ENCODE data around the gene PNKD.

DNA sequence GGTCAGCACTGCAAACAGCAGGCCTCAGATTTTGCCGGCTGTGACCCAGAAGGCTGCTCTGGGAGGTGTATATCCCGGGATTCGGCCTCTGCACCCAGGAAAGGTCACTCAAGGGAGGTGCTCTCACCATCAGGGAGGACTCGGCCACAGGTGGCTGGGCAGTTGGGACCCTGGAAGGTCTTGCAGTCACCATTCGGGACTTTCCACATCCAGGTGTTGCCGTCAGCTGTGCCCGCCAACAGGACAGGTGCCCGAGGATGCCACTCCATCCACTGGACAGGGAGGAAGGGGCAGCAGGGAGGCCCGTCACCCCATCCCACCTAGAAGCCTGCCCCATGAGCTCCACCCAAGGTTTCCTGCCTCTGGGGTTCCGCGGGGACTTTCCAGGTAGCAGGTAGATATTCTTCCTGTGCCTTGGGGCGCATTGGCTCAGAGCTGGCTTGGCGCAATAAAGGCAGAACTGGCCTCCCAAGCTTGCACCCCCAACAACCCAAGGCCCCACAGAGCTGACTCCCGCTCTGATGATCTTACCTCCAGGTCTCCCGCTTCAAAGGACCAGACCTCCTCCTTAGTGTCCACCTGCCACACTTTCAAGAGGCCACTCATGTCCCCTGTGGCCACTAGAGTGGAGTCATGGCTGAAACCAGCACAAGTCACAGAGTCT is 3.9 kb upstream of the PNKD start:
- TF ChIP-seq, protein P1, sequence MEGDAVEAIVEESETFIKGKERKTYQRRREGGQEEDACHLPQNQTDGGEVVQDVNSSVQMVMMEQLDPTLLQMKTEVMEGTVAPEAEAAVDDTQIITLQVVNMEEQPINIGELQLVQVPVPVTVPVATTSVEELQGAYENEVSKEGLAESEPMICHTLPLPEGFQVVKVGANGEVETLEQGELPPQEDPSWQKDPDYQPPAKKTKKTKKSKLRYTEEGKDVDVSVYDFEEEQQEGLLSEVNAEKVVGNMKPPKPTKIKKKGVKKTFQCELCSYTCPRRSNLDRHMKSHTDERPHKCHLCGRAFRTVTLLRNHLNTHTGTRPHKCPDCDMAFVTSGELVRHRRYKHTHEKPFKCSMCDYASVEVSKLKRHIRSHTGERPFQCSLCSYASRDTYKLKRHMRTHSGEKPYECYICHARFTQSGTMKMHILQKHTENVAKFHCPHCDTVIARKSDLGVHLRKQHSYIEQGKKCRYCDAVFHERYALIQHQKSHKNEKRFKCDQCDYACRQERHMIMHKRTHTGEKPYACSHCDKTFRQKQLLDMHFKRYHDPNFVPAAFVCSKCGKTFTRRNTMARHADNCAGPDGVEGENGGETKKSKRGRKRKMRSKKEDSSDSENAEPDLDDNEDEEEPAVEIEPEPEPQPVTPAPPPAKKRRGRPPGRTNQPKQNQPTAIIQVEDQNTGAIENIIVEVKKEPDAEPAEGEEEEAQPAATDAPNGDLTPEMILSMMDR (IDR thresholded peaks at IDR 0.05; ENCODE audit: low read depth, low read length, poor library complexity, severe bottlenecking): no peak
- no peak for TF ChIP-seq EZH2phosphoT487 (IDR thresholded peaks at IDR 0.05; ENCODE audit: borderline replicate concordance, low read length)
